Hepatic stellate cell (primary cell): ENCODE data around the gene ASPDH.

ENCODE experiments used
- DNase-seq: peaks from one replicate; pipeline ENCODE4 v3.0.0; 2011; ENCODE audit warnings: low spot score

Gene ASPDH

GRCh38 chr19:50513746-50514345 is at the start of gene ASPDH:
TSS of gene ASPDH (minus strand) at chr19:50513913. CDS start at chr19:50513823, 90 bp downstream.
- no peak for DNase-seq

- no peak for DNase-seq
These were observed 49.3 kb upstream of the ASPDH start for GRCh38 chr19:50562996-50563395.

- DNase-seq = no peak
These were observed 48.6 kb upstream of the ASPDH start for GRCh38 chr19:50562329-50562728.

DNA sequence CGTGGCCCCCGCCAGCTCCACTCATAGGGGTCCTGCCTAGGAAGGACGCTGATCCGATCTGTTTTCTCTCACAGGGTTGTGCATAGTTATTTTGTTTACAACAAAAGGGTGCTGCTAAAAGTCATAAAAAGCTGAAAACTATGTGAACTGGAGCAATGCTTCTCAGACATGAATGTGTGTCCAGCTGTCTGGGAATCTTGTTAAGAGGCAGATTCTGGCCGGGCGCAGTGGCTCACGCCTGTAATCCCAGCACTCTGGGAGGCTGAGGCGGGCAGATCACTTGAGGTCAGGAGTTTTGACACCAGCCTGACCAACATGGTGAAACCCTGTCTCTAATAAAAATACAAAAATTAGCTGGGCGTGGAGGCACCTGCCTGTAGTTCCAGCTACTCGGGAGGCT is 45.9 kb upstream of the ASPDH start:
- no peak for DNase-seq

DNA sequence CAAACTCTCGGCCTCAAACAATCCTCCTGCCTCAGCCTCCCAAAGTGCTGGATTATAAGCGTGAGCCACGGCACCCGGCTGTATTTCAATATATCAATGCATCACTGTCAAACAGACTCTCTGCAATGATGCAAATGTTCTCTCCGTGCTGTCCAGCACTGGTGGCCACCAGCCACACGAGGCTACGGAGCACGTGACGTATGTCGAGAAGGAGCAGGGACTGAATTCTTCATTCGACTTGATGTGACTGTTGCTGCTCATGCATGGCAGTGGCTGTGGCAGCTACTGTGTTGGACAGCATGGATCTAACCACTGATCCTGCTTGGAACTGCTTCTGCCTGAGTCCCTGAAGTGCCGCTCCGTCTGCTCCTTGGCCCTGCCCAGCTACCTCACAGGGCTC is 44.7 kb upstream of the ASPDH start:
- DNase-seq = no peak

GRCh38 chr19:50558039-50558438 is 44.3 kb upstream of the ASPDH start:
- DNase-seq = no peak

- DNase-seq = no peak
These were observed 43.4 kb upstream of the ASPDH start for GRCh38 chr19:50557009-50557613.

DNA sequence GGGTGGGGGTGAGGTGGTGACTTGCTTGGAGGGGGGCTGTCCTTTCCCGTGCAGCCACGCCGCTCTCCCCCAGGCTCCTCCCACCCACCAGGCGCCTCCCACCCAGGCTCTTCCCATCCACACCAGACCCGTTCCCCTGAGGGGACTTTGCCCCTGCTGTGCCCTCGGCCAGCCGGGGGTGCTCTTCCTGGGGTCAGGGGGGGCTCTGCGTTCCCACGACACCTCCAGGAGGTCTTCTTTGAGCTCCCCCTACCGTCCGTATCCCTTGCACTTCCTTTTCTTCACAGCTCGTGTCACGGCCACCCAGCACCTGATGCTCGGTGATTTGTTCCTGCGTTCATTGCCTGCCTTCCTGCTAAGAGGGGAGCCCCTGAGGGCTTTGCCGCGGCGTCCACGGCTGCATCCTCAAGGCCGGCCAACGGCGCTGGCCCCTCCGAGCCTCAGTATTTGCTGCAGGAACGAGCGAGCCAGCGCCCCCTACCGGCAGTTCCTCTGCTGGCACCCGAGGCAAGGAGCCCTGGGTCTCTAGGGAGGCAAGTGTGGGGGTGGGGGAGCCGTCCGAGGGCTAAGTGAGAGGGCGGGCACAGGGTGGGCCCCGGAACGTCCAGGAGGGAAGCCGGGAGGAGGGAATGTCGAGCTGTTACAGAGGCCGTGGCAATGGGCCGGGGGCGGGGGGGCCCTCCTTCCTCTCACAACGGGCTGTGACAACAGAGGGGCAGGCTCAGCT is 42.7 kb upstream of the ASPDH start:
- peak; percentile 87 for DNase-seq

GRCh38 chr19:50555450-50556281 is 42.0 kb upstream of the ASPDH start:
- DNase-seq = no peak

GRCh38 chr19:50555033-50555432 is 41.3 kb upstream of the ASPDH start:
- no peak for DNase-seq

GRCh38 chr19:50554212-50554611 is 40.5 kb upstream of the ASPDH start:
- DNase-seq = no peak

- no peak for DNase-seq
These were observed 39.5 kb upstream of the ASPDH start for GRCh38 chr19:50553134-50553703.

DNA sequence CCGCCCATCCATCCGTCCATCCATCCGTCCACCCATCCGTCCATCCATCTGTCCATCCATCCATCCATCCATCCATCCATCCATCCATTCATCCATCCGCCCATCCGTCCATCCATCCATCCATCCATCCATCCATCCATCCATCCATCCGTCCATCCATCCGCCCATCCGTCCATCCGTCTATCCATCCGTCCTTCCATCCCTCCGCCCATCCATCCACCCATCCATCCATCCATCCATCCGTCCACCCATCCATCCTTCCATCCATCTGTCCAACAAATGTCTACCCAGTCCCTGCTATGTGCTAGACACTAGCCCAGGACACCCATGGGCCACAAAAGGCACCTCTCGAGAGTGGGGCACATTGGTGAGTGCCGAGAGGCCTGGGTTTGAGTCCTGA is 38.8 kb upstream of the ASPDH start:
- no peak for DNase-seq

DNA sequence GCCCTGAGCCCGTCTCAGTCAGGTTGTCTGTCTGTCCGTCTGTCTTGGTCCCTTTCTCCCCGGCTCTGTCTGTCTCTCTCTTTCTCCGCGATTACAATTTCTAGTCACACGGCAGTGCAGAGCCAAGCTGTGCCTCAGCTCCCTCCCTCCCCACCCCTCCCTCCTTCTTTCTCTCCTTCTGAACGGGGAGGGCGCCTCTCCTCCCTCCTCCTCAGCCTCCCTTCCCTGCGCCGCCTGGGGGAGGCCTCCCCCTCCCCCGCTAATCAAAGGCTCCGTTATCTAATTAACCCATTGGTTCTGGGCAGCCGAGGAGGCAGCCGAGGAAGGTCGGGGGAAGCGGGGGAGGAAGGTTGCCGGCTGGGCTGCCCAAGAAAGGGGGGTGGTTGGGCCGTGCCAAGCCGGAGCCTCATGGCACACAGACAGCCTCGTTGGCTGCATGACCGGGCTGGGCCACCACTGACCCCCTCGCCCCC is 38.0 kb upstream of the ASPDH start:
- no peak for DNase-seq

GRCh38 chr19:50551034-50551714 is 37.5 kb upstream of the ASPDH start:
- DNase-seq = no peak

GRCh38 chr19:50550594-50550966 is 36.9 kb upstream of the ASPDH start:
- no peak for DNase-seq

DNA sequence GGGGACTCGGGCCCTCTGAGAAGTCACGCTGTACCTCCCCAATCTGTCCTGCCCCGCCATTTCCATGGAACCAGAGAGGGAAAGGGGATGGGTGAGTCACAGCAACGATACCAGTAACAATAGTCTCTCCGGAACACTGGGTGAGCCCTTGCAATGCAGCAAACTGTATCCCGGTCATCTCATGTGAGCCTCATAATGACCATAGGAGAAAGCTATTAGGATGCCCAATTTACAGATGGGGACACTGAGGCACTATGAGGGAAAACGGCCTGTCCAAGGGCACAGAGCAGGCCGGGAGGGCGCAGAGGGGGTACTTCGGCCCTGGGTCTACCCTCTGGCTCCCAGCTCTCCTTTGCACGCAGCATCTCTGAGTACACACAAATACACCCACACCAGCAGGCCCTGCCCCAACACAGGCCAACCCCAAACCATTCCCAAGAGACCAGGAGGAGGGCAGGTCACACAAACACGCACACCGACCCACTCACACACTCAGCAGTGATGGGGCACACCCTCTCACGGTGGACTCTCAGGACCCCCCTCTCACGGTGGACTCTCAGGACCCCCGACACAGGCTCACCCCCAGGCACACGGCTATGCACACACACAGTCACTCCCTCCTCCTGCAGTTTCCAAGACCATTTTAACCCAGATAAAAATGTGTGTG is 36.3 kb upstream of the ASPDH start:
- DNase-seq = no peak

DNA sequence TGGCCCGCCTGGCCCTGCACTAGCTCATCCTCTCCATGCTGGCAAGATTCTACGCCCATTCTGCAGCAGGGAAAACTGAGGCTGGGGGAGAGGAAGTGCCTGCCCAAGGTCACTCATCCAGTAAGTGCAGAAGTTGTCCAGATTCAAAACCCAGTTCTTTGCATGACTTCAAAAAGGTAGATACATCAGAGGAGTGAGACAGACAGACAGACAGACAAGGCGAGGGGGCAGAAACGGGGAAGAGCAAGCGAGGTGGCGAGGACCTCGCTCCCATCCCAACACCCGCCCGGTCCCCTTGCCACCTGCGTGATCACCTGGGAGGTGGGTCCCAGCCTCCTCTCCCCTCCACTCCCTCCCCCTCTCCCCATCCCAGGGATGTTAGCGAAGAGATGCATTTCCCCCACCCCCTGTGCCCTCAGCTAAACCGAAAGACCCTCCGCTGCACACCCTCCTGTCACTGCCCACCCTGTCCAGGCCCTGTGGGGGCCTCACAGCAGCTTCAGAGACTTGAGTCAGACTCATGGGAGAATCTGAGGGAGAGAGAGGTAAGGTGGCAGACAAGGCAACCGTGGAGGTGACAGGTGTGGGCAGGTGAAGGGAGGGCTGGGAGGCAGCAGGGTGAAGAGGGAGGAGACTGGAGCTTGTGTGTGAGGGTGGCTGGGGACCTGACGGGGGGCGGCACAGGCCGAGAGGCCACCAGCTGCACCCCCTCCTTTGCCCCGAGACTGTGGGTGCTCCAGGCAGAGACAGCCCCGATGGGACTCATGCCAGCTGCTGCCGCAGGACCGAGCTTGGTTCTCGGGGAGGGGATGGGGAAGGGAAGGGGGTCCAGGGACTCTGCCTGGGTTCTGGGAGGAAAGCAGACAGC is 35.6 kb upstream of the ASPDH start:
- DNase-seq = no peak

DNA sequence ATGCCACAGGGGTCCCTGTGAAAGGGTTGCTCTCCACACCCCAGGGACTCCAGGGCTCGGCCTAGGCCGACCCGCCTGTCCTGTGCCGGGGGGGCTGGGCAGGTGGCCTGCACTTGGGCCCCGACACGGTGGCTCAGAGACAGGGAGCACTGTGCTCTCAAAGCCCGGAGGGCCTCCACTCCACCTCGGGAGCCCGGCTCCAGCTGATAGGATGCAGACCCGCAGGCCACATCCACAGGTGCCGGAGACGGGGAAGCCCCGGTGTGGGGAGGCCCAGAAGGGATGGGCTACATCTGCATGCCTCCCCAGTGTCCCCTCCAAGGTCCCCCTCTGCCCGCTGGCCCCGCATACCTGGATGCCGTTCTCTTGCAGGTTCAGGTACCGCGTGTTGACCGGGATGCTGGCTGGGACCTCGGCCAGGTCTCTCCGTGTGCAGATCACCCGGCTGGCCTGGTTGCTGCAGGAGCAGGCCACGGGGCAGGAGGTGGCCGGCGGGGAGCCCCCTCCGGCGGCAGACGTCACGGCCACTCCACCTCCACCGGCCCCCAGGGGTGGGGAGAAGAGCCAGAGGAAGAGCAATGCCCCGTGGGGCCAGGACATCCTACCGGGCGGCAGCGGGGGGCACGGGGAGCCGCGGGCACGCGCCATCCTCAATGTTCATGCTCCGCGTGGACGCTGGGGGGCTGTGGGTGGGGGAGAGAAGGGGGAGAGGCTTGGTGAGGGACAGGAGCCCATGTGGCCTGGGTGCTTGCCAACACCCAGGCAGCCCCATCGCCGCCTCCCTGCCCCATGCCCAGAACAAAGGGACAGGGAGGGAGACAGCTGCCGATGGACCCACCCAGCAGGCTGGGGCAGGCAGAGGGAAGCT is 34.7 kb upstream of the ASPDH start:
- DNase-seq = no peak
